ENCODE measurements around the gene STYXL1. TPM values are rescaled to one million over a fixed set of nuclear protein-coding genes. Genes with fewer than 3 reads are reported as not detected.
A peak's percentile ranks its signal among the peaks of the same experiment; 100 is the strongest.

The STYXL1 gene
- total RNA-seq, 2 donors from 2014 or later: 20.8 to 24.7 TPM

DNA sequence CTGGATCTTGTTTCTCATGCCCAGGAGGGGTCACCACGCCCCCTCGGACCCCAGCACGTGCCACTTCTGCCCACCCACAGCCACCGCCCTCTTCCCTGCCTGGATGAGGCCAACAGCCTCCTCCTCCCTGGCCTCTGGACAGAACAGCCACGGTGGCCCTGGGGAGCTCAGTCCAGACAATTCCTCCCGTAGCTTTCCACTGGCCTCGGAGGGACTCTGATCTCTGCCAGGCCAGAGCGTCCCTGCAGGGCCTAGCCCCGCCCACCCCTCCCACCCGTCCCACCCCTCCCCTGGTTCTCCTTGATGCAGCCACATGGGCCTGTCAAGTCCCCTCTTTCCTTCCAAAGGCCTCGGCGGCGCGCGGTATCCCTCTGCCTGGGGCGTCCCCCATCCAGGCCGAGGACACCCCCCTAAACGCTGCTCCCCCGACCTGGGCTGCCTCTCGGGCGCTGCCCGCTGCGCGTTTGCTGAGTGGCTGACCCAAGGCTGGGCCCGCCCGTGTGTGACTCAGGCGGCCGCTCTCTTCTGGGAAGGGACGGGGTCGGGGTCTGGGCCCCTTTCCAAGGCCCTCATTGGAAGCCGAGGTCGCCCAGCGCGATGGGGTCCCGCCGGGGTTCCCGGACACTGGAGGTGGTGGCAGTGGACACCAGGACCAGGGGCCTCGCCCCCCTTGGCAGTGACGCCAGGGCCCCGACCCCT, 54.0 kb downstream of the STYXL1 start:
- no peaks in the 10 kb centered on the region for H3K36me3 ChIP-seq (replicated peaks in 1 of 2; ENCODE audit: insufficient read depth in 1 of 2, low read depth in 2 of 2)
- TF ChIP-seq, protein P1, sequence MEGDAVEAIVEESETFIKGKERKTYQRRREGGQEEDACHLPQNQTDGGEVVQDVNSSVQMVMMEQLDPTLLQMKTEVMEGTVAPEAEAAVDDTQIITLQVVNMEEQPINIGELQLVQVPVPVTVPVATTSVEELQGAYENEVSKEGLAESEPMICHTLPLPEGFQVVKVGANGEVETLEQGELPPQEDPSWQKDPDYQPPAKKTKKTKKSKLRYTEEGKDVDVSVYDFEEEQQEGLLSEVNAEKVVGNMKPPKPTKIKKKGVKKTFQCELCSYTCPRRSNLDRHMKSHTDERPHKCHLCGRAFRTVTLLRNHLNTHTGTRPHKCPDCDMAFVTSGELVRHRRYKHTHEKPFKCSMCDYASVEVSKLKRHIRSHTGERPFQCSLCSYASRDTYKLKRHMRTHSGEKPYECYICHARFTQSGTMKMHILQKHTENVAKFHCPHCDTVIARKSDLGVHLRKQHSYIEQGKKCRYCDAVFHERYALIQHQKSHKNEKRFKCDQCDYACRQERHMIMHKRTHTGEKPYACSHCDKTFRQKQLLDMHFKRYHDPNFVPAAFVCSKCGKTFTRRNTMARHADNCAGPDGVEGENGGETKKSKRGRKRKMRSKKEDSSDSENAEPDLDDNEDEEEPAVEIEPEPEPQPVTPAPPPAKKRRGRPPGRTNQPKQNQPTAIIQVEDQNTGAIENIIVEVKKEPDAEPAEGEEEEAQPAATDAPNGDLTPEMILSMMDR (IDR thresholded peaks at IDR 0.05): no peak
- TF ChIP-seq POLR2A (IDR thresholded peaks at IDR 0.05): no peak
- intact Hi-C loops (cut with DNase I): no loop called here
- H3K4me1 ChIP-seq: peaks cover 55% of the 10 kb centered on the region
- WGBS, 2 donors: 0 to 1% methylated on average over 11 to 37 of the region's 40 CpGs
- peak overlapping the region; percentile 80 to 86 for H3K4me3 ChIP-seq
- DNase-seq (peak; percentile 53 to 76 (median 70)), ATAC-seq (peak; percentile 45)
- no peaks in the 10 kb centered on the region for H3K27me3 ChIP-seq
- H3K9me3 ChIP-seq: no peaks in the 10 kb centered on the region
- H3K27ac ChIP-seq: peak overlapping the region; percentile 90 to 96 (median 92)

DNA sequence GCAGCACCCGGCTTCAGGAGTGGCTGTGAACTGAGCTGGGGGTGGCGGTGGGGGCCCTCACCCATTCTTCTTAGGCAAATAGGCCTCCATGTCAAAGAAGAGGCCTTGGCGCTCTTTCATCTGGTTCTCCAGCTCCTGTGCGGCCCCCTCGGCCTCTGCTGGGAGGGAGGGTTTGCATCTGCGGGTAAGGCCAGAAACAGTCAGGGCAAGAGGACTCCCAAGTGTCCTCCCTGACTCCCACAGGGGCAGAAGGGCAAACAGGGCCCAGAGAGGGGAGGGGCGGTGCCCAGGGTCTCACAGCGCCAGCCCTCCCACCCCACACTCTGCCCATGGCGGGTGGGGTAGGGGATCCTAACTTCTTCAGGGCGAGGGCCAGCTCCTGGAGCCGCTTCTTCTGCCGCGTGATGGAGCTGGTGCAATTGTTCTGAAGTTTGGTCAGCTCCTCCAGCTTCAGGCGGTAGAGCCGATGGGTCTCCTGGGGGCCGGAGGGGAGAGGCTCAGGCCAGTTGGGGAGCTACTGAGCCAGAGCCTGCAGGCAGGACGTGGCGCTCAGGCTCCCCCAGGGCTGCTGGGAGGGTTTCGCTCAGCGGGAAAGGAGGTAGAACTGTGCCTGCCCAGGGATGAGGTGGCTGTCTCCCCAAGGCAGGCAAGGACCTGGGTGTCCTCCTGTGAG, 55.6 kb downstream of the STYXL1 start:
- Histone ChIP-seq H3K9me3 (no peaks in the 10 kb centered on the region), H3K27me3 (no peaks in the 10 kb centered on the region), H3K4me1 (peaks cover 55% of the 10 kb centered on the region), H3K27ac (peak overlapping the region in 3 of 4 donors; percentile 83 to 95 (median 90)), H3K4me3 (no peak overlapping the region), H3K36me3 (replicated peaks in 1 of 2; ENCODE audit: insufficient read depth in 1 of 2, low read depth in 2 of 2) (peaks cover 0 to 1% of the 10 kb centered on the region in 2 donors)
- WGBS, 2 donors: 89 to 96% methylated on average over 9 to 19 of the region's 20 CpGs
- ATAC-seq (no peak), DNase-seq (no peak)
- intact Hi-C loops (cut with DNase I): no loop called here
- TF ChIP-seq POLR2A (IDR thresholded peaks at IDR 0.05): no peak
- TF ChIP-seq, protein P1 (IDR thresholded peaks at IDR 0.05): no peak

DNA sequence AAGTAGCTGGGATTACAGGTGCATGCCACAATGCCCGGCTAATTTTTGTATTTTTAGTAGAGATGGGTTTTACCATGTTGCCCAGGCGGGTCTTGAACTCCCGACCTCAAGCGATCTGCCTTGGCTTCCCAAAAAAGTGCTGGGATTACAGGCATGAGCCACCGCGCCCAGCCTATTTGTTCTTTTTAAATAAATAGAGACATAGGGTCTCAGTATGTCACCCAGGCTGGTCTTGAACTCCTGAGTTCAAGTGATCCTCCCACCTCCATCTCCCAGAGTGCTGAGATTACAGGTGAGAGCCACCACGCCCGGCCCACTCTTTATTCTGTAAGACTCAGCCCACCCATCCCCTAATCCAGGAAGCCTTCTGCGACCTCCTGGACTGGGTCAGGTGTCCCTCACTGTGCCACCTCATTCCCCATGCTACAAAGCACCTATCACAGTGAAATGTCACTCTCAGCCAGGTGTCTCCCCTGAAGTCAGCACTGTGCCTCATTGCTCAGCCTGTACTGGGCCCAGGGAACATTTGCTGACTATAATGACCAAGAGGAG, 56.2 kb downstream of the STYXL1 start:
- DNase-seq (no peak), ATAC-seq (no peak)
- WGBS, 2 donors: 94 to 95% methylated on average over 8 to 9 of the region's 9 CpGs
- no peaks in the 10 kb centered on the region for H3K27me3 ChIP-seq
- peak overlapping the region in 3 of 4 donors; percentile 83 to 95 (median 90) for H3K27ac ChIP-seq
- peaks cover 0 to 1% of the 10 kb centered on the region in 2 donors for H3K36me3 ChIP-seq (replicated peaks in 1 of 2; ENCODE audit: insufficient read depth in 1 of 2, low read depth in 2 of 2)
- intact Hi-C loops (cut with DNase I): no loop called here
- peaks cover 55% of the 10 kb centered on the region for H3K4me1 ChIP-seq
- no peak overlapping the region for H3K4me3 ChIP-seq
- TF ChIP-seq POLR2A (IDR thresholded peaks at IDR 0.05): no peak
- TF ChIP-seq, protein P1 (IDR thresholded peaks at IDR 0.05): no peak
- no peaks in the 10 kb centered on the region for H3K9me3 ChIP-seq

DNA sequence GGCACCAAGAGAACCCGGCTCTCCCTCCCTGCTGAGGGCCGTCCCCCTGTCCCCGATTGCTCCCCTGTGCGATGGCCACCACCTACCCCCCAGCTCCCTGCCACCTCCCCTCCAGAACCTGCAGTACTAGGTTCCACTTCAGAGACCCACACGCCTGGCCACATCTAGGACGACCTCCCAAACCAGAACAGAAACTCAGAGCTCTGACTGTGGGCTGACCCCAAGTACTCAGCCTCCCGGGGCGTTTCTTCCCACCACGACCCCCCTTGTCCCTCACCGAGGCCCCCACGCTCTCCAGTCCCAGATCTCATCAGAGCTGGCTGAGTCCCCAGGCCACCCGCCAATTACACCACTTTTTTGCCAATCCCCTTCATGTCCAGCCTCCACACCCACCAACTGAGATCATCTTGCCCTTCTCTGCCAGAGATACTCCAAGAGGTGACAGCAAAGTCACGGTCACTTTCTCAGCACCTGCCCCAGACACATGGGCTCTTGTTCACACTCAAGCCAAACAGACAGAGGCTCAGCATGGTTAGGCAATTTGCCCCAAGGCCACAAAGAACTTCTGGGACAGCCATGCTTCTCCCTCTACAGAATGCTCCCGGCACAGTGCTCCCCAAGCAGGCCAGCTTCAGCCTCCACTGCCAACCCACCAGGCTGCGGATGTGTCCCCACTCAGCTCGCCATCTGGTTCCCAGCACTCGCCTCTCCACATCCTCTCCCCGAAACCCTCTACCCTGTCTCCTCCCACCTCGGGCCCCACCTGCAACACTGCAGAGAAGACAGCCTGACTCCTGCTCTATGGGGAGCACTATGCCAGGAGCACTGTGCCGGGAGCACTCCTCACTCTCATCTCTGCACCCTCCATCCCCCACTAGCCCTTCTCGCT, 58.1 kb downstream of the STYXL1 start:
- TF ChIP-seq, protein P1 (IDR thresholded peaks at IDR 0.05): no peak
- TF ChIP-seq POLR2A (IDR thresholded peaks at IDR 0.05): peak in 1 of 3 donors; percentile 8
- Histone ChIP-seq H3K36me3 (replicated peaks in 1 of 2; ENCODE audit: insufficient read depth in 1 of 2, low read depth in 2 of 2) (peaks cover 0 to 11% of the 10 kb centered on the region in 2 donors), H3K4me3 (no peak overlapping the region), H3K27me3 (no peaks in the 10 kb centered on the region), H3K9me3 (no peaks in the 10 kb centered on the region), H3K4me1 (peaks cover 46% of the 10 kb centered on the region), H3K27ac (peak overlapping the region; percentile 50 to 95 (median 86))
- DNase-seq (peak; percentile 52 to 69 (median 58)), ATAC-seq (peak; percentile 6)
- 37 to 40% methylated on average over 16 to 21 of the region's 21 CpGs for WGBS, 2 donors
- intact Hi-C loops (cut with DNase I): no loop called here

Measured in body of pancreas (tissue), 4 donors.